22Rv1 (cell line): Measurements from ENCODE around the gene BDH1.

Experiments
- ZFX ChIP-seq: fragments of 450-650 bp; IDR thresholded peaks from 2 replicates; pipeline ENCODE4 v1.6.1; 2017; ENCODE audit warnings: antibody characterized with exemption, borderline replicate concordance
- TF ChIP-seq, protein P1 (sequence below): fragments of 450-650 bp; IDR thresholded peaks from 2 replicates; pipeline ENCODE4 v1.5.1; 2017; ENCODE audit warnings: mild to moderate bottlenecking

DNA sequence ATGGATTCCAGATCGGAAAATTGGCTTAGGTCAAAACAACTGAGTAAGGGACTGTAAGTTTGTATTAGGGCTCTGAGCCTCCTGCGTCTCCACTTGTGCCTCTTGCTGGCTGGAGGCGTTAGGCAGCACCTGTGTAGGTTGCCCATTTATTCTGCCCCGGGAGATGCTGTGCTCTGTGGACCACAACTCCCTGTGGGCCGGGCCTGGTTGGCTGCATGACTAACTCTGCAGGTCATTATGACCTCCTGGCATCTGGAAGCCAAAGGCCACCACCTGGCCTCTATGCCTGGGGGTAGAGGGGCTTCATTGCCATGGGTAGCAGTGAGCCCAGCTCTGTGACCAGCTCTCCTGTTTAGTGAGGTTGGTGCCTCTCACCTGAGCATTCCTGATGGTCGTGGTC lies 36.0 kb upstream of the BDH1 start:
- TF ChIP-seq, protein P1, sequence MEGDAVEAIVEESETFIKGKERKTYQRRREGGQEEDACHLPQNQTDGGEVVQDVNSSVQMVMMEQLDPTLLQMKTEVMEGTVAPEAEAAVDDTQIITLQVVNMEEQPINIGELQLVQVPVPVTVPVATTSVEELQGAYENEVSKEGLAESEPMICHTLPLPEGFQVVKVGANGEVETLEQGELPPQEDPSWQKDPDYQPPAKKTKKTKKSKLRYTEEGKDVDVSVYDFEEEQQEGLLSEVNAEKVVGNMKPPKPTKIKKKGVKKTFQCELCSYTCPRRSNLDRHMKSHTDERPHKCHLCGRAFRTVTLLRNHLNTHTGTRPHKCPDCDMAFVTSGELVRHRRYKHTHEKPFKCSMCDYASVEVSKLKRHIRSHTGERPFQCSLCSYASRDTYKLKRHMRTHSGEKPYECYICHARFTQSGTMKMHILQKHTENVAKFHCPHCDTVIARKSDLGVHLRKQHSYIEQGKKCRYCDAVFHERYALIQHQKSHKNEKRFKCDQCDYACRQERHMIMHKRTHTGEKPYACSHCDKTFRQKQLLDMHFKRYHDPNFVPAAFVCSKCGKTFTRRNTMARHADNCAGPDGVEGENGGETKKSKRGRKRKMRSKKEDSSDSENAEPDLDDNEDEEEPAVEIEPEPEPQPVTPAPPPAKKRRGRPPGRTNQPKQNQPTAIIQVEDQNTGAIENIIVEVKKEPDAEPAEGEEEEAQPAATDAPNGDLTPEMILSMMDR = no peak
- TF ChIP-seq ZFX = no peak
